NCI-H2081 (cell line): Measurements from ENCODE around the gene HSBP1.

Experiments
- DNase-seq, 2 experiments: peaks; one replicate each; lab custom pipeline; 2025; lab: John Stamatoyannopoulos, UW

The HSBP1 gene

GRCh38 chr16:83807710-83808572 is at the start of gene HSBP1:
Gene HSBP1, plus strand, starts transcription at chr16:83807978. Its CDS starts 99 bp downstream, at chr16:83808077.
- DNase-seq: peak; percentile 78 to 86

GRCh38 chr16:83762141-83762991 is 45.4 kb upstream of the HSBP1 start:
- DNase-seq: peak in 1 of 2 experiments; percentile 40

- no peak for DNase-seq
Observed at GRCh38 chr16:83762992-83763358, 44.8 kb upstream of the HSBP1 start.

DNA sequence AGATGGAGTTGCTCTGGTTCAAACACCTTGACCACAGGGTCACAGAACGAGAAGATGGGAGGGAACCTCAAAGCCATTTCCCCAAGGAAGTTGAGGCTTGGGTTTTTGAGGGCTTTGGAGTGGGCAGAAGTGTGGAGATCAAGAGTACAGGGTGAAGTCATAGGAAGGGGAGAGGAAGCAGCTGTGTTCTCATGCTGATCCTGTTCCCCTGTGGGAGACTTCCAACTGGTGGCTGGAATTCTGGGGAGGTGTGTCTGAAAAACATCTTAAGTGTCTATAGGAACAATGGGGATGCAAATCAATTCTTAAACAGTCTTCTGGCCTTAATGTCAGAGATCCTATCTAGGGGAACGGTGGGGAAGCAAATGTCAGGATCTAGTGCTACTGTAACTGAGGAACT is 38.8 kb upstream of the HSBP1 start:
- DNase-seq: no peak

DNA sequence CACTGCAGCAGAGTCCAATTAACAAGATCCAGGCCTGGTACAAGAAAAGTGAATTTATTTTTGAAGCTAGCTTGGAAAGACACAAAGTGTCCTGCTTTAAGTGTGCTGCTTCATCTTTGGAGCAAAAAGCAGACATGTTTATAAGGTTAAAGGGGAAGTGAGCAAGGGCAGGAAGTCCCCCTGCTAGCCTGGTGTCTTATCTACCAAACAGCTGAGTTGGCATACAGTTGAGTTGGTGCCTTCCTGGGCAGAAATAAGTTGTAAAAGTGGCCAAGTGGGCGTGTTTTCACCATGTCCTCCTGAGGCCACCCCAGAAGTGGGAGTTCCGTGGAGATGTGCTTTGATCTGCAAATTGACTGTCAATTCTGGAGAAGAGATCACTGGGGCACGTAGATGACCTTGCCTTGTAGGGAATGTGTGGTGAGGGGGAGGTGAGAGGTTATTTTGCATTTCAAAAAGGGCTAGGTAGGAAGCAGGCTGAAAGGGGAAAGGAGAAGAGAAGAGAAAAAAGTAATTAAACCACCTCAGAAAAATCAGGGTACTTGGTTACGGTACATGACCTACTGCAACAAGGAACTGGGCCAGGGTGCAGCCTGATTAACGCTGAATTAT is 38.3 kb upstream of the HSBP1 start:
- DNase-seq: no peak

DNA sequence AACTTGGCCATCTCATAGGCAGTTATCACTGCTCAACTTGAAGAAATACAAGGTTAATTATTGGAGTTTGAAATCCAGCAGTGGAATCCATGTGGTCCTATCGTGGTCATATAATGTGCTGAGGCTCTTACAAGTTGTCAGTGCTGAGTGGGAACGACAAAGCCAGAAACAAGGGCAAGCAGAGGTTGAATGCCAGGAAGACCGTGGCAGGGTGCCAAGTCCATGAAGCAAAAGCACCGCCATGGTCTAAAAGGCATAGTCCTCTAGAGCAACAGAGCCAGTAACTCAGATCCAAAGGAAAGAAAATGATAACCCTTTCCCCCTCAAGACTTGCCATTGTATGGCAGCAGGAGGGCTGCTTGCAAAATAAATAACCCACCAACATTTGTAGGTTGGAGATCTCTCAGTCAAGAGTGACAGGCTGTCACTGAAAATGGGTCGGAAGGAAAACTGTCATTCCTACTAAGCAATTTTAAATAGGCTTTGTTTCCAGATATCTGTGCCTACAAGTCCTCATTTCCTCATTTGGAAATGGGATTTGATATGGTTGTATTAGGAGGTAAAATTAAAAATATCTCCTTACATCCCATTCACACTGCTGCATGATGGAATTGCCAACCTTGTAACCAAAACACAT is 36.4 kb upstream of the HSBP1 start:
- DNase-seq: no peak

- DNase-seq: no peak
Observed at GRCh38 chr16:83772806-83773205, 35.0 kb upstream of the HSBP1 start.

GRCh38 chr16:83774066-83774465 is 33.7 kb upstream of the HSBP1 start:
- DNase-seq: no peak

GRCh38 chr16:83776944-83777343 is 30.8 kb upstream of the HSBP1 start:
- DNase-seq: no peak

DNA sequence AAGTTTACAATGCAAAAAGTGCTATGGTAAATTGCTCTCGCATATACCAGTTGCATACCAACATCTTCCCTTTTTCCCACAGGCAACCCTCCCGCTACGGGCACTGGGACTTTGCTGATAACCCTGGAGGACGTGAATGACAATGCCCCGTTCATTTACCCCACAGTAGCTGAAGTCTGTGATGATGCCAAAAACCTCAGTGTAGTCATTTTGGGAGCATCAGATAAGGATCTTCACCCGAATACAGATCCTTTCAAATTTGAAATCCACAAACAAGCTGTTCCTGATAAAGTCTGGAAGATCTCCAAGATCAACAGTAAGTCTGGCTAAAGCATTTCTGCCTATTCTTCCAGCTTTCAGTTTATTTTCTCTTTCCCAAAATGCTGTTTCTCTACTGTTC is 27.9 kb upstream of the HSBP1 start:
- no peak for DNase-seq

- no peak for DNase-seq
Observed at GRCh38 chr16:83785455-83785854, 22.3 kb upstream of the HSBP1 start.

DNA sequence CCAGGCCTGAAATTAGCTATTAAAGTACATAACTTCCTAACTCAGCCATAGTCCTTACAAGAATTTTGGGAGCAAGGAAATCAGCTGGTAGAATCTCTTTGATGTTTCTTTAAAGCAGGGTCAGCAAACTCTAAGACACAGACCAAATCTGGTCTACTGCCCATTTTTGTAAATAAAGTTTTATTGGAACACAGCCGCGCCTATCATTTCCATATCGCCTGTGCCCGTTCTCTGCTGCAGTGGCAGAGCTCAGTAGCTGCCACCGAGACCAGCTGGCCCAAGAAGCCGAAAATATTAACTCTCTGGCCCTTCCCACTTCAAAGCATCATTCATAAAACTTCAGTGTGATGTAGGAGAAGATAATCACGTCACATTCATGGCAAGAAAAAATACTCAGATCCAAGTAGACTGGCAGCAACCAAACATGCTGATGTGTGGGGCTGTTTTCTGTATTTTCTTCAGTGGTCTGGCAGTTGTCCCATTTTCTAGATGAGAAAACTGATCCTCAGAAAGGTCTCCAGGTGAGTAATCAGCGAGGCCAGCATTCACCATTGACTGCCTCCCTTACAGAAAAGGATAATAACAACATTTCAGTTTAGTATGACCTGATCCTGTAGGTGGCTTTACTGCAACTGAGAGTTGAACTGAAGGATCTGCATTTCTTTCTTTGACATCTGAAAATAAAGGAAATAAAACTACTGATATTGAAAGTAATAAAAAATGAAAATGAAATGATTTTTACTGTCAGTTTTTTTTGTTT is 18.0 kb upstream of the HSBP1 start:
- no peak for DNase-seq

GRCh38 chr16:83791916-83792315 is 15.9 kb upstream of the HSBP1 start:
- DNase-seq: no peak

DNA sequence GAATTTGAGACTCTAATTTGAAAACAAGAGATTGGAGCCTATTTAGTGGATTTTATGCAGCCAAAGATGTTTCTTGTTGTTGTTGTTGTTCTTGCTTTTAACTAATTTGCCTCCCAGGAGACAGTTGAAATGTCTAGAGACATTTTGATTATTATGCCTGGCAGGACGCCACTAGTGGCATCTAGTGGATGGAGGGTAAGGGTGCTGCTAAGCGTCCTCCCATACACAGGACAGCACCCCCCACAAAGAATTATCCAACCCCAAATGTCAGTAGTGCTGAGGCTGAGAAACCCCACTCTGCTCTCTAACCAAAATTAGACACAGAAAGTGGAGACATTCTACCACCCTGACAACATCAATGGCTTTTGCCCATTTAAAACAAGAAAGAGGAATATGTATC is 15.4 kb upstream of the HSBP1 start:
- no peak for DNase-seq

GRCh38 chr16:83793179-83793578 is 14.6 kb upstream of the HSBP1 start:
- DNase-seq: no peak

DNA sequence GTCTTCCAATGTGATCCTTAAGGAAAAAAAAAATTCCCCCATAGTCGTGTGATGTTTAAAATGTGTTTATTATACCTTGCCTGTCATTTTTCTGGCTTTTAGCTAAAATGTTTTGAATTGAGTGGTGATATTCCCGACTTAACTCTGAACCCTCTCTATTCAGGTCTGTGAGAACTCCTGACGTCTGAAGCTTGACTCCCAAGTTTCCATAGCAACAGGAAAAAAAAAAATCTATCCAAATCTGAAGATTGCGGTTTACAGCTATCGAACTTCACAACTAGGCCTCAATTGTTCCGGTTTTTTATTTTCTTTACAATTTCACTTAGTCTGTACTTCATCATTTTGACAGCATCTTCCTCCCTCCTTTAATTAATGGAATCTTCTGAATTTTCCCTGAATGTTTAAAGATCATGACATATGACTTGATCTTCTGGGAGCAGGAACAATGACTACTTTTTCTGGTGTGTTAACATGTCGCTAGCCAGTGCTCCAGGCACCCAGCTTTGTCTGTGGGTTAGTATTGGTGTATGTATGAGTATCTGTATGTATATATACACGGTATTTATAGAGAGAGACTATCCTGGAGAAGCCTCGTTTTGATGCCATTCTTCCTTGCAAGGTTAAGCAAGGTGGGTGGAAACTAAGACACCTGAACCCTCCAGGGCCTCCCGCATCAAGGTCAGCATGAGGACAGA is 12.8 kb upstream of the HSBP1 start:
- no peak for DNase-seq

- DNase-seq: peak in 1 of 2 experiments; percentile 17
Observed at GRCh38 chr16:83797013-83797412, 10.8 kb upstream of the HSBP1 start.

GRCh38 chr16:83799336-83799735 is 8.4 kb upstream of the HSBP1 start:
- no peak for DNase-seq

GRCh38 chr16:83802135-83802534 is 5.6 kb upstream of the HSBP1 start:
- DNase-seq: no peak

- no peak for DNase-seq
Observed at GRCh38 chr16:83802554-83803205, 5.1 kb upstream of the HSBP1 start.
